Hippocampal formation (tissue), 2 donors: ENCODE data around the gene WDR1.

ENCODE experiments used
- DNase-seq, 2 donors: peaks; one replicate each; lab custom pipeline; 2025; lab: John Stamatoyannopoulos, UW

The WDR1 gene

DNA sequence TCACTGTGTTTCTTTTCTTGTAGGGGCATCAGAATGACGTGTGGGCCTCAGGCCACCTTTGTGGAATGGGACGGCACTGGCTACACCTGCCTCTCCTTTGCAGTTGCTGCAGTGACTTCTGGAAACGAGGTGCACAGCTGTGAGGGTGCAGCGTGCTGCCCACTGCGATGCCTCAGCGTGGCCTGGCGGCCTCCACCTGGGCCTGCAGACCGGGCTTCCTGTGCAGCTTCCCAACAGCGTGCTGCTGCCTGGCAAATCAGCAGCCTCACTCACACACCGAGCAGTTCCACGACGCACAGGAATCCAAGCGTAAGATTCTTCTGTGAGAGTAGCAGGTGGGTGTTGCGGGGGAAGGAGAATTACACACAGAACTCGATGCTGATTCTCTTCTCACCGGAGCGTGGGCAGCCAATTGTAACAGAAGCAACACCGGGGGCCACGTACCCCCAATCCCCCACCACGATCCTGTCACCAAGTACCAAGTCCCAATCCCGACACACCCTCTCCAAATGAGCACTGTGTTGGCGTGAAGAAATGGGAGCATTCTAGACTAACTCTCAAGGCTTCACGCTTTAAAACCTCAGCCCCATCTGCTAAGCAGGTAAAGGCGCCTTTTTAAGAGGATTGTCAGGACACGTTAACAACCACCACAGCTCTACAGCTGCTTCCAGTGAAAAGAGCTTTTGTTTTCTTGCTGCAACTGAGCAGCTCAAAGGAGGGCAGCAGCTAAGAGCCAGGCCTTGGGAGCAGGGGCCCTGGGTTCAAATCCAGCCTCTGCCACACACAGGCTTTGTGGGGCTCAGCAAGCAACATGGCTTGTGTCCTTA lies 16.9 kb downstream of the WDR1 start:
- no peak for DNase-seq

DNA sequence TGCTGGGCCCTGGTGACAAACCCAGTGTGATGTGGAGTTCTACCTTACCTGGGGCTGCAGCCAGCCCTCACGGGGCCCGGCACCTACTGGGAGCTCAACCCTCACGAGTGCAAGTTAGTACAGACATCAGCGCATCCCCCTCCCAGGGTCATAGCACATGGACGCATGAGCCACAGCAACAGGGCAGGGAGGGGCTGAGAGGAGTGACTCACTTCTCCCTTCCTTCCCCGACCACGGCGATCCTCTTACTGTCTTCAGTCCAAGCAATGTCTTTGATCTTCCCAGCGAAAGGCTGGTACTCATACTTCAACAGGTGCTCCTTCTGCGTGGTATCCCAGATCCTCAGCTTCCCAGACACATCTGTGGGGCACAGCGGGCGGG lies 17.8 kb downstream of the WDR1 start:
- DNase-seq, result no peak

GRCh38 chr4:10097906-10098779 lies 18.5 kb downstream of the WDR1 start:
- no peak for DNase-seq

DNA sequence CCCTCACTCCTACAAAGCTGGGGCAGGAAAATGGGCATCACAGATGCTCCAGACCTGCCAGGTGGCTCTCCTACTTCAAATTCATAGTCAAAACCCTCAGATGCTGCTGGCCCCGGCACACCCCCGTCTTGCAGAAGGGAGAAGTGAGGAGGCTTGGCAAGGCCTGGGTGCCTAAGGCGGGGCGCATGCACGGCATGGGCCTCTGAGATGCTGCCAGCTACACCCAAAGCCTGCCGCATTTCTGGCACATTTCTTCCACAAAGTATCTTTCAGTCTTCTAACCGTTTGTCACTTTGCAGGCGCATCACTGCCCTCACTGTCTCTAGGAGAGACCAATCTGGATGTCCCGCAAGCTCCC lies 19.6 kb downstream of the WDR1 start:
- DNase-seq, result no peak

GRCh38 chr4:10096201-10096977 lies 20.2 kb downstream of the WDR1 start:
- peak in 1 of 2 donors; percentile 60 for DNase-seq

- DNase-seq, result no peak
These were observed 21.2 kb downstream of the WDR1 start for GRCh38 chr4:10095296-10095991.

DNA sequence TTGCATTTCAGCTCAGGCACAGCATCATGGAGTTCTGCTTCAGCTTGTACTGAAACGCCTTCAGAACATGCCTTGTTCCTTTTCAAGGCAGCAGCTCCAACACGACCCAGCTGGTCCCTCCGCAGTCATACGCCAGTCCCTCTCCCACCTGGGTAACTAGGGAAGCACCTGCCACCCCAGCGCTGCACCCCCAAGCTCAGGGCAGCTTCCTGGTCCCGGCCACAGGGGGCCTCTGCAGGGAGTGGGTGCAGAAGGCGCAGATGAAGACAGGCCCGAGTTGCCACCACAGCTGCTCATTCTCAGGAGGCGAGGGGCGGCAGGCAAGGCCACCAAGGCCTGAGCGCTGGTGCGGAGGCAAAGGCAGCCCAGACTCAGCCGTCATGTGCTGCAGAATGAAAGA lies 21.8 kb downstream of the WDR1 start:
- peak in 1 of 2 donors; percentile 21 for DNase-seq

GRCh38 chr4:10093801-10094552 lies 22.6 kb downstream of the WDR1 start:
- no peak for DNase-seq

GRCh38 chr4:10093271-10093621 lies 23.4 kb downstream of the WDR1 start:
- DNase-seq, result no peak

GRCh38 chr4:10092481-10093270 lies 23.9 kb downstream of the WDR1 start:
- no peak for DNase-seq

DNA sequence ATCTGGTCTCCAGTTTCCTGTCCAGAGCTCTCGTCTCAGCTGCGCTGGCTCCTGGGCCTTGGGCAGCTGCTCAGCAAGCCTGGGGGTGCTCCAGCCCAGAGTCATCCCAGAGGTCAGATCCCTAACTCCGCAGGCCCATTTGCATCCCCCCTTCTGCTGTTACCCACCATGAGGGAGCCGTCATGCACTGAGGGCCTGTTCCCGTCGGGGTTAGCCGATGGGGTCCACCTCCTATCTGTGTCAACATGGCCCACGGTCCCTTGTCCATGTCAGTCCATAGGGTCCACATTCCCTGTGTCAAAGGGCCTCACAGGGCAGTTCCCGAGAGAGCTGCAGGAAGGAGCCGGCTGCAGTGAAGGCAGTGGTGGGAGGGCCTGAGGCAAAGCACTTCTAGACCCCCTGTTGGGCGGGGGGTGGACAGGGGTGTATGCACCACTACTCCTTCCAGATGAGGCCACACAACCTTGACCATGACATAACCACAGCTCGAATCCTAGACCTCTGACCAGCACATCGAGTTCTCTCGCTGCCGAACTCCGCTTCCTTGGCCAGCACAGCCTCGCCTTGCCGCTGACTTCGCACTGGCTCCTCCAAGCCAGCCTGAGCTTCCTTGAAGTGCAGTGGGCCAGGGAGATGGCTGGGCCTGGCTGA lies 24.9 kb downstream of the WDR1 start:
- no peak for DNase-seq

DNA sequence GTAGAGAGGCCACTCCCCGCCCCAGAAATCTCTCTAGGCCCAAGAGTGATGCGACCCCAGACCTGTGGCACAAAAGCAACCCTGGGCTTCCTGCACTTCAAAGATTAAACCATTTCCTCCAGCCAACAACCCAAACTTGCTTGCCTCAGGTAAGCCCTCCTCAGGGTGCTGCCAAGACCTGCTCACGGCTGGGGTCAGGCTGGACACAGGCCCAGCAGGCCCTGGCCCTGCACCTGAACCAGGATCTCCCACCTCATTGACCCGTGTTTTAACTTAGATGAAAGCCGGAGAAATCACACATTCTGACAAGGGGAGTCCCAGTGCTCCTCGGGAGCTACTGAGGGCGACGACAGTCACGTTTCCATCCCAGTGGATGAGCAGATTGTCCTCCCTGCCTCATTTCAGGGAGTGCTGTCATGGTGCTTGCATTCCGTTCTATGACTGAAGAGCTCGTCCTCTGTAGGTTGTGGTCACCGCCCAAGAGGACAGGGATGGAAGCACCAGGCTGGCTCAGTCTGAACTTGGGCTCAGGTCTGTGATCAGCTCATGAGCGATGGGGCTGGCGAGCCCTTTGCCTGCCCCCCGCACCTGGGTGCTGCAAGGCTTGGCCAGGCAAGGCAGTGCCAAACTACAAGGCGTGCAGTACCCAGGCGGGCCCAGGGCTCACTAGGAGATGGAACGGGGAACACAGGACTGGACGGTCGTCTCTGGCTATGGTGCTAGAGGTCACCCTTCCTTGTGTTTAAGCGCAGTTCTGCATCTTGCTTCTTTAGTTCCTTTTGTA lies 25.9 kb downstream of the WDR1 start:
- no peak for DNase-seq

- no peak for DNase-seq
These were observed 27.3 kb downstream of the WDR1 start for GRCh38 chr4:10089346-10089745.

DNA sequence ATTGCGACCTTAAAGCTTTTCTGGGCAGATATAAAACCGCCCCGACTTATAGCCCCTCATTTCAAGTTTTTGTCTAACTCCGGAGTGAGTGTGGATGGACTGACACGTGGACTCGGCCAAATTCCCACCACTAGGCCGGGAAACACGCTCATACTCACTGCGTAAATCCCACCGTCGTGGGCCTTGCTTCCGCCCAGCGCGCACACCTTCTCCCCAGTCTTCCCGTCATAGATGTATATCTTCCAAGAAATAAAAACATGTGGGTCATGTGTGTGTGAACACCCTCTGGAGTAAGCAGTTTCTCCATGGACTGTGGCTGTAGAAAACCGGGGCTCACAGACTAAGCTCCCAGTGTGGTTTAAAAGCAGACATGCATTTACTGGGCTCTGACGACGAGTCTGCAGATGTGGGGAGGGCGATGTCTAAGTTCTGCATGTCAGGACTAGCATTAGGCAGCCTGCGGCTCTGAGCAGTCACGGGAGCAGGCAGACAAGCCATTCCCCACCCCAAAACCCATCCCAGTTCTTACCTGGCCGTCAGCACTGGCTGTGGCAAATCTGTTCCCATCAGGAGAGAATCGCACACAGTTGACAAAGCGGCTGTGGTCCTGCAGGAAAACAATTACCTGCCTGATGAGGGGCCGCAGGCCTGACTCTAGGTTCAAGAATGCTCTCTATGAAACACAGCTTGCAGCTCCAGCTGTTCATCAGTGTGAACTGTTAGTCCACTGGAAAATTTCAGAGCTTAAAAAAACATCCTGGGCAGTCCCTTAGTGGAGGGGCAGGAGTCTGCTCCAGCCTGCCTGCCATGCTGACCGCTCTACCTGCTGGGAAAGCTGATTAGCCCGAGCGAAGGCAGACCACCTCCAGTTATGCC lies 28.2 kb downstream of the WDR1 start:
- DNase-seq, result no peak

- DNase-seq, result no peak
These were observed 29.3 kb downstream of the WDR1 start for GRCh38 chr4:10087152-10087791.

GRCh38 chr4:10086506-10087120 lies 30.0 kb downstream of the WDR1 start:
- DNase-seq, result no peak
